PC-9 (cell line): ENCODE data around the gene FAM98C. TPM values are rescaled to one million over a fixed set of nuclear protein-coding genes. Genes with fewer than 3 reads are reported as not detected.
"Not testable (repeated sequence)": the region's sequence is repeated elsewhere in the genome, so short reads cannot be mapped to it uniquely, and the experiment has no call there.

Experiments used
- BruUV-seq: library from RNA; stranded (reverse); fragments of 400-500 nt; replicated peaks from 2 replicates; lab custom pipeline; 2021; lab: Mats Ljungman, UMichigan
- CTCF ChIA-PET: fragments of 300-600 bp; sonication (Branson Sonifier 250); formaldehyde crosslinking; loops from one replicate; lab custom pipeline; 2022; ENCODE audit warnings: antibody characterized with exemption; lab: Charles Lee
- POLR2A ChIA-PET: fragments of 300-600 bp; sonication (Branson Sonifier 250); formaldehyde crosslinking; loops from one replicate; lab custom pipeline; 2022; ENCODE audit warnings: antibody characterized with exemption; ENCODE audit not compliant: unreplicated experiment; lab: Charles Lee
- DNase-seq, 2 experiments: peaks; one replicate each; pipeline versions ENCODE4 v3.0.0 to v3.0.0-alpha.2; 2015 to 2022; ENCODE audit warnings: mixed read lengths in 1 of 2
- H2AFZ ChIP-seq: fragments of 200-600 bp; sonication (generic); 2 replicates; pipeline ENCODE4 v1.8.1; 2017; ENCODE audit warnings: antibody characterized with exemption
- H3F3A ChIP-seq: fragments of 200-600 bp; sonication (generic); 2 replicates; pipeline ENCODE4 v1.8.1; 2017; ENCODE audit warnings: antibody characterized with exemption, mild to moderate bottlenecking, low read depth; ENCODE audit not compliant: insufficient read depth
- H3K27ac ChIP-seq: fragments of 200-600 bp; sonication (generic); 2 replicates; pipeline ENCODE4 v1.6.1; 2016; ENCODE audit warnings: mixed run types
- H3K27me3 ChIP-seq: fragments of 200-600 bp; sonication (generic); 2 replicates; pipeline ENCODE4 v1.6.1; 2016; ENCODE audit warnings: low read depth, mixed run types; ENCODE audit not compliant: insufficient read depth
- H3K36me3 ChIP-seq: fragments of 200-600 bp; sonication (generic); 2 replicates; pipeline ENCODE4 v1.6.1; 2016; ENCODE audit warnings: low read depth, mixed run types
- H3K4me1 ChIP-seq: fragments of 200-600 bp; sonication (generic); replicated peaks from 2 replicates; pipeline ENCODE4 v1.6.1; 2016; ENCODE audit warnings: mixed run types; ENCODE audit not compliant: insufficient read depth
- H3K4me2 ChIP-seq: fragments of 200-600 bp; sonication (generic); 2 replicates; pipeline ENCODE4 v1.6.1; 2017; ENCODE audit warnings: mixed run types
- H3K4me3 ChIP-seq: fragments of 200-600 bp; sonication (generic); 2 replicates; pipeline ENCODE4 v1.6.1; 2016; ENCODE audit warnings: mixed run types
- H3K79me2 ChIP-seq: fragments of 200-600 bp; sonication (generic); 2 replicates; pipeline ENCODE4 v1.6.1; 2017; ENCODE audit warnings: low read depth, mixed run types
- H3K9me2 ChIP-seq: fragments of 200-600 bp; sonication (generic); 2 replicates; pipeline ENCODE4 v1.8.1; 2017; ENCODE audit warnings: mild to moderate bottlenecking; ENCODE audit not compliant: insufficient read depth
- H3K9me3 ChIP-seq: fragments of 200-600 bp; sonication (generic); 2 replicates; pipeline ENCODE4 v1.8.1; 2016; ENCODE audit warnings: low read depth; ENCODE audit not compliant: insufficient read depth
- H4K20me1 ChIP-seq: fragments of 200-600 bp; sonication (generic); 2 replicates; pipeline ENCODE4 v1.8.1; 2017; ENCODE audit not compliant: insufficient read depth
- CTCF ChIP-seq: fragments of 200-600 bp; sonication (generic); conservative IDR thresholded peaks from 2 replicates; pipeline ENCODE4 v1.6.1; 2017; ENCODE audit warnings: mixed run types, antibody characterized with exemption, mild to moderate bottlenecking, moderate library complexity
- EZH2 ChIP-seq: fragments of 200-600 bp; sonication (generic); IDR thresholded peaks from 2 replicates; pipeline ENCODE4 v1.8.0; 2017; ENCODE audit warnings: antibody characterized with exemption, low read depth
- intact Hi-C: fragments of 100-400 bp; cut with micrococcal nuclease; formaldehyde crosslinking; loops from one replicate; pipeline ENCODE4 v1.10.0; 2022; ENCODE audit not compliant: unreplicated experiment
- total RNA-seq: library from RNA; stranded (reverse); gene quantifications from 2 replicates; pipeline ENCODE4 v1.2.3, GENCODE V29; 2021

The FAM98C gene
- total RNA-seq, 1 experiment from 2014 or later = 15.8 TPM

- Histone ChIP-seq H3K4me3 (no peak within 1 kb of the TSS), H3K36me3 (no peaks in the 10 kb centered on the region), H4K20me1 (no peaks in the 10 kb centered on the region), H3F3A (no peaks in the 10 kb centered on the region), H3K9me3 (no peaks in the 10 kb centered on the region), H3K9me2 (no peaks in the 10 kb centered on the region), H3K27me3 (peaks cover 11% of the 10 kb centered on the region), H3K27ac (no peak within 1 kb of the TSS), H3K79me2 (no peaks in the 10 kb centered on the region), H3K4me2 (no peak within 1 kb of the TSS), H2AFZ (no peak within 1 kb of the TSS), H3K4me1 (no peaks in the 10 kb centered on the region)
- POLR2A ChIA-PET = interaction anchor here (0.6 kb wide), 1 partner anchor 475 kb away, joined by 5 read pairs; no protein-coding TSS in a partner anchor
- BruUV-seq = no TSS peak
- CTCF ChIA-PET = no interaction called here
- no peak for TF ChIP-seq CTCF
- intact Hi-C loops = no loop called here
- no peak for DNase-seq
Measured at GRCh38 chr19:38425810-38426466, 23.0 kb downstream of the FAM98C start, which contains the start of gene RASGRP4. RASGRP4 (minus strand) TSS chr19:38426219; CDS start chr19:38426091, 128 bp downstream.

DNA sequence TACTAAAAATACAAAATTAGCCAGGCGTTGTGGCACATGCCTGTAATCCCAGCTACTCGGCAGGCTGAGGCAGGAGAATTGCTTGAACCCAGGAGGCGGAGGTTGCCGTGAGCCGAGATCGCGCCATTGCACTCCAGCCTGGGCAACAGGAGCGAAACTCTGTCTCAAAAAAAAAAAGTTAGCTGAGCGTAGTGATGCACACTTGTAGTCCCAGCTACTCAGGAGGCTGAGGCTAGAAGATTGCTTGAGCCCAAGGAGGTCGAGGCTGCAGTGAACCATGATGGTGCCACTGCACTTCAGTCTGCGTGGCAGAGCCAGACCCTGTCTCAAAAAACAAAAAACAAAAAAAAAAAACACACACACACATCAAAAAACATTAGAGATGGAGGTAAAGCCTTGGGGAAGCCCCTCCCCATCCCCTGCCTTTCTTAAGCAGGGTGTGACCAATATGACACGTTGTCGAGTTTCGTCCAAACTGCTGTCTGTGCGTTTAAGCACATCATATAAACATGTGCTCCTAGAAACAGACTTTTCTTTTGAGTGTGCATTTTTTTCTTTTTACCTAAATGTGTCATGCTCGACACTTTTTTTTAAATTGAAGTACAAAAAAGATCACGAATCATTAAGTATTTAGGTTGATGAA lies 24.3 kb downstream of the FAM98C start:
- not testable (repeated sequence) for BruUV-seq

GRCh38 chr19:38429055-38429810 lies 26.3 kb downstream of the FAM98C start:
- Histone ChIP-seq H3K9me3 (no peaks in the 10 kb centered on the region), H4K20me1 (no peaks in the 10 kb centered on the region), H3K27me3 (peaks cover 11% of the 10 kb centered on the region), H3K4me2 (no peak overlapping the region), H3F3A (no peaks in the 10 kb centered on the region), H2AFZ (no peak overlapping the region), H3K4me1 (no peaks in the 10 kb centered on the region), H3K4me3 (no peak overlapping the region), H3K79me2 (no peaks in the 10 kb centered on the region), H3K36me3 (no peaks in the 10 kb centered on the region), H3K27ac (no peak overlapping the region), H3K9me2 (no peaks in the 10 kb centered on the region)
- no TSS peak for BruUV-seq
- CTCF ChIA-PET = no interaction called here
- no peak for DNase-seq
- intact Hi-C loops = no loop called here
- TF ChIP-seq EZH2 = no peak
- TF ChIP-seq CTCF = no peak
- POLR2A ChIA-PET = no interaction called here

More for the DNA sequence above, 24.3 kb downstream of the FAM98C start:
- H3K27ac ChIP-seq, DNase-seq, H2AFZ ChIP-seq, H3K9me3 ChIP-seq, H3K9me2 ChIP-seq, H3K79me2 ChIP-seq, H3F3A ChIP-seq, CTCF ChIA-PET, H3K4me3 ChIP-seq, H4K20me1 ChIP-seq, H3K4me2 ChIP-seq, H3K4me1 ChIP-seq, H3K36me3 ChIP-seq, intact Hi-C loops: not testable (repeated sequence)
- peaks cover 11% of the 10 kb centered on the region for H3K27me3 ChIP-seq
- POLR2A ChIA-PET = interaction anchor here (0.7 kb wide), 1 partner anchor 764 kb away, joined by 8 read pairs; no protein-coding TSS in a partner anchor
